Activated B cell treated with CpG ODN at 0.5 μM for 24 hours (primary cell): ENCODE results near the gene DGKQ. TPM values are rescaled to one million over a fixed set of nuclear protein-coding genes. Genes with fewer than 3 reads are reported as not detected.

Experiments
- ATAC-seq: fragments of 200-7000 bp; cut with Tn5 transposase; one replicate; pipeline ENCODE4 v1.10.0; 2021; ENCODE audit warnings: low read depth, mild to moderate bottlenecking, moderate library complexity
- CTCF ChIA-PET: fragments of 350-600 bp; sonication (Branson Sonifier 250); formaldehyde crosslinking; loops from one replicate; lab custom pipeline; 2021; ENCODE audit warnings: antibody characterized with exemption; lab: Charles Lee
- POLR2A ChIA-PET: fragments of 350-600 bp; sonication (Branson Sonifier 250); formaldehyde crosslinking; loops from one replicate; lab custom pipeline; 2021; ENCODE audit warnings: antibody characterized with exemption; lab: Charles Lee
- DNase-seq: peaks from one replicate; pipeline ENCODE4 v3.0.0; 2022
- H3K27ac Mint-ChIP-seq: one replicate; pipeline ENCODE4 v1.8.0; 2020; ENCODE audit warnings: mixed read lengths
- H3K27me3 Mint-ChIP-seq: one replicate; pipeline ENCODE4 v1.8.0; 2021; ENCODE audit warnings: mixed read lengths
- H3K36me3 Mint-ChIP-seq: one replicate; pipeline ENCODE4 v1.8.0; 2021; ENCODE audit warnings: low read depth, mixed read lengths
- H3K4me1 Mint-ChIP-seq: one replicate; pipeline ENCODE4 v1.8.0; 2021; ENCODE audit warnings: mixed read lengths
- H3K4me3 Mint-ChIP-seq: one replicate; pipeline ENCODE4 v1.8.0; 2020; ENCODE audit warnings: mild to moderate bottlenecking, mixed read lengths
- H3K9me3 Mint-ChIP-seq: one replicate; pipeline ENCODE4 v1.8.0; 2020; ENCODE audit warnings: mixed read lengths
- CTCF ChIP-seq: fragments of 200-600 bp; IDR thresholded peaks from one replicate; pipeline ENCODE4 v1.8.0; 2022; ENCODE audit warnings: antibody characterized with exemption, mild to moderate bottlenecking
- intact Hi-C: fragments of 100-400 bp; cut with micrococcal nuclease; formaldehyde crosslinking; loops from one replicate; pipeline ENCODE4 v1.15.1; 2024
- total RNA-seq: library from RNA; stranded (reverse); gene quantifications from 2 replicates; pipeline ENCODE4 v1.2.3, GENCODE V29; 2022

DGKQ gene
- total RNA-seq, 1 donor from 2014 or later: 16.4 TPM

- peaks cover 61% of the 10 kb centered on the region for H3K36me3 Mint-ChIP-seq
- H3K4me1 Mint-ChIP-seq: peaks cover 2% of the 10 kb centered on the region
- H3K27me3 Mint-ChIP-seq: no peaks in the 10 kb centered on the region
- intact Hi-C loops: no loop called here
- H3K27ac Mint-ChIP-seq: no peak overlapping the region
- no peak overlapping the region for H3K4me3 Mint-ChIP-seq
- ChIA-PET POLR2A (no interaction called here), CTCF (no interaction called here)
- ATAC-seq (no peak), DNase-seq (no peak)
- H3K9me3 Mint-ChIP-seq: no peaks in the 10 kb centered on the region
- no peak for TF ChIP-seq CTCF
Observed at GRCh38 chr4:957581-958313, 15.6 kb downstream of the DGKQ start.

GRCh38 chr4:957231-957580 is 16.2 kb downstream of the DGKQ start:
- CTCF ChIA-PET: no interaction called here
- no peak overlapping the region for H3K4me3 Mint-ChIP-seq
- H3K36me3 Mint-ChIP-seq: peaks cover 62% of the 10 kb centered on the region
- no peak for TF ChIP-seq CTCF
- H3K4me1 Mint-ChIP-seq: peaks cover 2% of the 10 kb centered on the region
- POLR2A ChIA-PET: no interaction called here
- DNase-seq (no peak), ATAC-seq (no peak)
- H3K9me3 Mint-ChIP-seq: no peaks in the 10 kb centered on the region
- intact Hi-C loops: no loop called here
- H3K27me3 Mint-ChIP-seq: no peaks in the 10 kb centered on the region
- H3K27ac Mint-ChIP-seq: no peak overlapping the region

- Mint-ChIP-seq H3K4me1 (no peaks in the 10 kb centered on the region), H3K27me3 (no peaks in the 10 kb centered on the region), H3K27ac (no peak overlapping the region), H3K4me3 (no peak overlapping the region), H3K36me3 (peaks cover 61% of the 10 kb centered on the region), H3K9me3 (no peaks in the 10 kb centered on the region)
- POLR2A ChIA-PET: no interaction called here
- intact Hi-C loops: no loop called here
- DNase-seq (no peak), ATAC-seq (no peak)
- TF ChIP-seq CTCF: no peak
- CTCF ChIA-PET: no interaction called here
Observed at GRCh38 chr4:956531-957230, 16.7 kb downstream of the DGKQ start.

GRCh38 chr4:955931-956381 is 17.4 kb downstream of the DGKQ start:
- ChIA-PET CTCF (no interaction called here), POLR2A (no interaction called here)
- H3K9me3 Mint-ChIP-seq: no peaks in the 10 kb centered on the region
- no peak overlapping the region for H3K4me3 Mint-ChIP-seq
- no peak overlapping the region for H3K27ac Mint-ChIP-seq
- intact Hi-C loops: no loop called here
- no peak for ATAC-seq
- H3K27me3 Mint-ChIP-seq: no peaks in the 10 kb centered on the region
- TF ChIP-seq CTCF: no peak
- no peak for DNase-seq
- no peaks in the 10 kb centered on the region for H3K4me1 Mint-ChIP-seq
- peaks cover 61% of the 10 kb centered on the region for H3K36me3 Mint-ChIP-seq

- POLR2A ChIA-PET: no interaction called here
- no peak overlapping the region for H3K4me3 Mint-ChIP-seq
- intact Hi-C loops: no loop called here
- CTCF ChIA-PET: no interaction called here
- H3K36me3 Mint-ChIP-seq: peaks cover 61% of the 10 kb centered on the region
- H3K27ac Mint-ChIP-seq: no peak overlapping the region
- no peak for TF ChIP-seq CTCF
- H3K4me1 Mint-ChIP-seq: no peaks in the 10 kb centered on the region
- no peaks in the 10 kb centered on the region for H3K27me3 Mint-ChIP-seq
- H3K9me3 Mint-ChIP-seq: no peaks in the 10 kb centered on the region
- no peak for ATAC-seq
- DNase-seq: no peak
Observed at GRCh38 chr4:955161-955921, 18.0 kb downstream of the DGKQ start.
